ENCODE data around the gene FURIN.
"Not testable (repeated sequence)": the region's sequence is repeated elsewhere in the genome, so short reads cannot be mapped to it uniquely, and the experiment has no call there.

Gene FURIN

GRCh38 chr15:90918034-90918788, 49.8 kb downstream of the FURIN start:
- DNase-seq = no peak

- no peak for DNase-seq
Observed at GRCh38 chr15:90918835-90919234, 50.4 kb downstream of the FURIN start.

DNA sequence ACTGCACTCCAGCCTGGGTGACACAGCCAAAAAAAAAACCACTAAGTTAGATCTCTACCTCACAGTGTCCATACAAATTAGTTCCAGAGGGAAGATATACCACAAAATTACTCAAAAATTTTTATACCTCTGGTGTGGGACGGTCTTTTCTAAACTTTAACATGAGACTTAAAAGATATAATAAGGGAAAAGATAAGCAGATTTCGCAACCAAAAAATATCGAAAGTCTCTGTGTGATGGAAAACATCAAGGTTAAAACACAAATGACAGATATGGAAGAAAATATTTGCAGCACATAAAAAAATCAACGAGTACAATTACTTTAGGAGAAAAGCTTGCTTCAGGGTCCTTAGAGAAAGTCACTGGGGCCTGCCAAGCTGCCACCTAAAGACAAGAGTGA, 53.5 kb downstream of the FURIN start:
- no peak for DNase-seq

DNA sequence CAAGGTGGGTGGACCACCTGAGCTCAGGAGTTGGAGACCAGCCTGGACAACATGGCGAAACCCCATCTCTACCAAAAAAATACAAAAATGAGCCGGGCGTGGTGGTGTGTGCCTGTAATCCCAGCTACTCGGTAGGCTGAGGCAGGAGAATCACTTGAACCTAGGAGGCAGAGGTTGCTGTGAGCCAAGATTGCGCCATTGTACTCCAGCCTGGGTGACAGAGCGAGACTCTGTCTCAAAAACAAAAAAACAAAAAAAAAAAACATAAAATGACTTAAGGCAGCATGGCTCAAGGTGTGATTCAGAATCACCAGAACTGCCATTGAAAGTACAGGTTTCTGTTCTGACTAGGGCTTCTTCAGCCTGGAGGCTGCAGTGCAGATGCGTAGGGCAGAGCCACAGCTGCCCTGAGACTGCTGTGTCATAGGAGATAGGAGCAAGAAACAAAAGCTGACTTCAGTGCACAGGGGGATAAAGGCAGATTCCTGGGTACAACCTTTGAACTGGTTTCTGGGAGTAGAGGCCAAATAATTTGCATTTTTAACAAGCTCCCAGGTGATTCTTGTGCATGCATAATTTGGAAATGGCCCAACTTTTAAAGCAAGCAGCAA, 54.4 kb downstream of the FURIN start:
- not testable (repeated sequence) for DNase-seq

DNA sequence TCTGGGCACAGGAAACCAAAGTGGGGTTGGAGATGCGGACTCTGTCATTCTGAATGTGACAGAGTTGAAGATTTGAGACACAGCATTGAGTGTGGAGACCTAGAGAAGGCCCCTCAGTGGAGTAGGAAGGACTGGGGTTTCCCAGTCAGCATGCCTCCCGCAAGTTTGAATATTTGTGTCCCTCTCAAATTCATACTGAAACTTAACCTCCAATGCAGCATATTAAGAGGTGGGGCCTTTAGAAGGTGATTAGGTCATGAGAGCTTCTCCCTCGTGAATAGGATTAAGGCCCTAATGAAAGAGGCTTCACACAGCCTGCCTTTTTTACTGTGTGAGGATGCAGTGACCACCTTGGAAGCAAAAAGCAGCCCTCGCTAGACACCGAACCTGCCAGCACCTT, 56.0 kb downstream of the FURIN start:
- DNase-seq = no peak

DNA sequence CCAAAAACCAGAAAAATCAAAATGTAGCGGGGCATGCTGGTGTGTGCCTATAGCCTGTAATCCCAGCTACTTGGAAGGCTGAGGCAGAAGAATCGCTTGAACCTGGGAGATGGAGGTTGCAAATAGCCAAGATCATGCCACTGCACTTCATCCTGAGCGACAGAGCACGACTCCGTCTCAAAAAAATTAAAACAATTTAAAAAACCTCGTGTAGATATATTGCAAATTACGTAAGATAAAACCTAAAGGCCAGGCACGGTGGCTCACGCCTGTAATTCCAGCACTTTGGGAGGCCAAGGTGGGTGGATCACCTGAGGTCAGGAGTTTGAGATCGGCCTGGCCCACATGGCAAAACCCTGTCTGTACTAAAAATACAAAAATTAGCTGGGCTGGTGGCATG, 58.4 kb downstream of the FURIN start:
- DNase-seq = not testable (repeated sequence)

GRCh38 chr15:90928106-90928505, 59.7 kb downstream of the FURIN start:
- DNase-seq = not testable (repeated sequence)

- DNase-seq = no peak
Observed at GRCh38 chr15:90929246-90930019, 61.0 kb downstream of the FURIN start.

- DNase-seq = no peak
Observed at GRCh38 chr15:90930861-90931574, 62.6 kb downstream of the FURIN start.

DNA sequence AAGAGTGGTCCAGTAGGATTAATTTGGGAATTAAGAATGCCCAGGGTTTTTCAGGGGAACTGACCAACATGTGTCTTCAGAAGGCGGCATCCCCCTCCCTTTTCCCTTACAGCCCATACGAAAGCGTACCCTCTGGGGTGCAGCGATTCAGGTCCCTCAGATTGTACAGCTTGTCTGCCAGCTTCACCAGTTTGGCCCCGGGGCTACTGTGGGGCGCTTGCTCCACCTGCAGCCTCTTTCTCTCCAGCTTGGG, 63.1 kb downstream of the FURIN start:
- DNase-seq = no peak

DNA sequence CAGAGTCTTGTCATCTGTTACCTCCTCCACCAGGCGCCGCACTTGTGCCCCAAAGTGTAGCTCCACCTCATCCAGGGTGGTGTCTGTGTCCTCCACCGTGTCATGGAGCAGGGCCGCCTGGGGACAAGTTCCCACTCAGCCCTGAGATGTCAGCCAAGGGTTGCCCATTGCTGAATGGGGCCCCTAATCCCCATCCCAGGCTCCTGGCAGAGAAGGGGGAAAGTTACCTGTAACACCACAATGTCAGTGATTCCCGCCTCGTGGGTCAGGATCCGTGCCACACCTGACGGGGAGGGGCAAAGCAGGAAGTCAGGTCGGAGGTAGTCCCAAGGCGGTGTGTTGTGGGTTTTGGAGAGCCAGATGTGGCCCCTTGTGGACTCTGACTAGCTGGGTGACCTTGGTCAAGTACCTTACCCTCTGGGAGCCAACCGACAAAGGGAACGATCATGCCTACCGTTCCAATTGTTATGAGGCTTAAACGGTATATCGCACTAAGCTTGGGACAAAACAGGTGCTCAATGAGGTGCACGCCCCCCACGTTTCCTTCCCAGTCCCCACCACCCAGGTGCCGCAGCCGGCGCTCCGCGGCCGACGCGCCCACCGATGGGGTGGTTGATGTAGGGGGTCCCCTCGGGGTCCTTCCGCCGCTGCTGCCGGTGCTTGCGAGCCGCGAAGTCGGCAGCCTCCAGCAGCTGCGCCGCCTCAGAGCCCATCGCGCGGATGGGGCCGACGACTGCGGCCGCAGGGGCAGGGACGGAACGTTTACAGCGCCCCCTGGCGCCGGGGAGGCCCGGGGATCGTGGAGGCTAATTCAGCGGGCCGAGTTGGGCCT, 63.7 kb downstream of the FURIN start, which contains the start of gene HDDC3:
Gene HDDC3, minus strand, starts transcription at position 722 of the 832 bp plus-strand sequence. Its CDS starts 9 bp downstream, at position 713.
- peak; percentile 70 to 76 for DNase-seq

DNA sequence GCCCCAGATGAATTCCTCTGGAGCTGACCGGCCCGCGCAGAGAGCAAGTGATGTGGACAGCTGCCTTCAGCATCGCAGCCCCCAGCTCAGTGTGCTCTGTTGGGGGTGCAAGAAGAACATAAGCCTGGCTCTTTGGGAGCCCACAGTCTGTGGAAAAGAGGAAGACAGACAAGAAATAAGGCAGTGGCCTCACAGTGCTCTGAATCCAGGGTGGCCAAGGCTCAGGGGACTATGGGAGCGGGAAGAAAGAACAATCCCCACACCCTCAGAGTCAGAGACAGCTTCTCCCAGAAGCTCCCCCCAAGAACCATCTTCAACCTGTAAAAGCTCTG, 64.2 kb downstream of the FURIN start:
- no peak for DNase-seq

All from bone marrow (tissue), 2 donors.